GM21447 (cell line): ENCODE results near the gene TACC2.
"Not testable (repeated sequence)": the region's sequence is repeated elsewhere in the genome, so short reads cannot be mapped to it uniquely, and the experiment has no call there.

Experiments used
- ATAC-seq: cut with Tn5 transposase; IDR thresholded peaks from one replicate; pipeline ENCODE4 v1.9.1; 2021; ENCODE audit not compliant: unreplicated experiment

Gene TACC2

GRCh38 chr10:122087436-122087835 lies 98.5 kb downstream of the TACC2 start:
- ATAC-seq, result no peak

GRCh38 chr10:122089311-122090017 lies 100.5 kb downstream of the TACC2 start:
- no peak for ATAC-seq

- ATAC-seq, result no peak
These were observed 102.8 kb downstream of the TACC2 start for GRCh38 chr10:122091722-122092121.

- ATAC-seq, result no peak
These were observed 104.1 kb downstream of the TACC2 start for GRCh38 chr10:122093076-122093475.

GRCh38 chr10:122096181-122096580 lies 107.2 kb downstream of the TACC2 start:
- ATAC-seq, result not testable (repeated sequence)

- no peak for ATAC-seq
These were observed 107.7 kb downstream of the TACC2 start for GRCh38 chr10:122096705-122097104.

- no peak for ATAC-seq
These were observed 109.0 kb downstream of the TACC2 start for GRCh38 chr10:122097935-122098334.

- no peak for ATAC-seq
These were observed 110.0 kb downstream of the TACC2 start for GRCh38 chr10:122098924-122099323.

- no peak for ATAC-seq
These were observed 110.6 kb downstream of the TACC2 start for GRCh38 chr10:122099562-122099961.

GRCh38 chr10:122102146-122102868 lies 113.3 kb downstream of the TACC2 start:
- no peak for ATAC-seq

GRCh38 chr10:122102869-122103525 lies 114.0 kb downstream of the TACC2 start:
- ATAC-seq, result no peak

GRCh38 chr10:122103592-122103991 lies 114.6 kb downstream of the TACC2 start:
- no peak for ATAC-seq

GRCh38 chr10:122108786-122109185 lies 119.8 kb downstream of the TACC2 start:
- not testable (repeated sequence) for ATAC-seq

GRCh38 chr10:122112021-122112616 lies 123.2 kb downstream of the TACC2 start:
- no peak for ATAC-seq

- no peak for ATAC-seq
These were observed 123.7 kb downstream of the TACC2 start for GRCh38 chr10:122112625-122113160.

- no peak for ATAC-seq
These were observed 124.4 kb downstream of the TACC2 start for GRCh38 chr10:122113161-122113944.

GRCh38 chr10:122113945-122114747 lies 125.2 kb downstream of the TACC2 start:
- ATAC-seq, result no peak

GRCh38 chr10:122115874-122116273 lies 126.9 kb downstream of the TACC2 start:
- no peak for ATAC-seq

- ATAC-seq, result no peak
These were observed 127.4 kb downstream of the TACC2 start for GRCh38 chr10:122116331-122116730.

- no peak for ATAC-seq
These were observed 128.5 kb downstream of the TACC2 start for GRCh38 chr10:122117475-122117874.
